A172 (cell line): ENCODE data around the gene RGS7BP. TPM values are rescaled to one million over a fixed set of nuclear protein-coding genes. Genes with fewer than 3 reads are reported as not detected.
"Not testable (repeated sequence)": the region's sequence is repeated elsewhere in the genome, so short reads cannot be mapped to it uniquely, and the experiment has no call there.

Experiments
- DNase-seq: peaks from one replicate; pipeline ENCODE4 v3.0.0-alpha.2; 2015; ENCODE audit warnings: low spot score
- total RNA-seq: library from RNA; depleted of rRNA; stranded (reverse); fragments of >200 nt; shearing (Covaris generic); gene quantifications from 2 replicates; pipeline ENCODE4 v1.2.3, GENCODE V29; 2014

RGS7BP gene
- total RNA-seq, 1 experiment from 2014 or later = not detected

DNA sequence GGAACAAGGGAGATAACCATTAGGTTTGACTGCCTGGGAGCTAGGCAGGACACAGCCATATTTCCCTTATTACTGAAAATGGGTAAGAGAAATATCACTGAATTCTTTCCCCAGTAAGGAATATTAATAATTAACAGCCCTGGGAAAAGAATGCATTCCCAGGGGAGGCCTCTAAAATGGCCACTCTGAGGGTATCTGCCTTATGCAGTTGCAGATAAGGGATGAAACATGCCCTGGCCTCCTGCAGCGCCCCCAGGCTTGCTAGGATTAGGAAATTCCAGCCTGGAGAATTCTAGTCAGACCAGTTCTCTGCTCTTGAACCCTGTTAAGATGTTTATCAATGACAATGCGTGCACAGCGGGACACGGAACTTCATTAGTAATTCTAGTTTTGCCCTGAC lies 52.8 kb downstream of the RGS7BP start:
- not testable (repeated sequence) for DNase-seq

GRCh38 chr5:64566310-64566916 lies 60.6 kb downstream of the RGS7BP start:
- DNase-seq = no peak

DNA sequence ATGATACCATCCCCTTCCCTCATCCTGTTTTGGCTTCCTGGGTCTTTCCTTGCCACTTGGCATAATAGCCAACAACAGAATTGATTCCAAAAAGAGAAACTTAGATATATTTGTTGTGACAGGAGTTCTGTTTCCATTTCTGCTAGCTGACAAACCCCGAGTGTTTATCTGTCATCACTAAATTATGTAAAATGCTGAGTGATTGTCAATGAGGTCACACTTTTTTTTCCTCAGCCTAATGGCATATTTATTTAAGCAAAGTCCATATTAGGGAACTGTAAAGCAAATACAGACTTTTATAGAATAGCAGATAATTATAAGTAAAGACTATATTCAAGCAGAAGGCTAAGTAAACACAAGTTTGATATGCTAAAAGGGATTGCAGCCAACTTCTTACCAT lies 64.0 kb downstream of the RGS7BP start:
- DNase-seq = no peak

GRCh38 chr5:64570395-64570996 lies 64.7 kb downstream of the RGS7BP start:
- no peak for DNase-seq

DNA sequence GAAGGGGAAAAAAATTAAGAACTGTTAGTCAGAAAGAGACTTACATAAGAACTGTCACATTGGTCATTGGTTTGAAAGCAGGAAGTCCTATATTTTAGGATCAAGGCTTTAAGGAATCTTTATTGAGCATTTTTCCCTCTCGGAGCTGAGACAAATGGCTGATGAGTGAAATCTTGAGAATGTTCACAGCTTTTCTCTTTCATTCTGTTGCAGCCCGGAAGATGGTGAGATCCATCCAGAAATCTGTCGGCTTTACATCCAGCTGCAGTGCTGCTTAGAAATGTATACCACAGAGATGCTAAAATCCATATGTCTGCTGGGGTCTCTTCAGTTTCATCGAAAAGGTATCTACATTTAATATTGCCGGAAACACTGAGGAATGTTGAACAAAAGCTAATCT lies 69.7 kb downstream of the RGS7BP start:
- DNase-seq = no peak

DNA sequence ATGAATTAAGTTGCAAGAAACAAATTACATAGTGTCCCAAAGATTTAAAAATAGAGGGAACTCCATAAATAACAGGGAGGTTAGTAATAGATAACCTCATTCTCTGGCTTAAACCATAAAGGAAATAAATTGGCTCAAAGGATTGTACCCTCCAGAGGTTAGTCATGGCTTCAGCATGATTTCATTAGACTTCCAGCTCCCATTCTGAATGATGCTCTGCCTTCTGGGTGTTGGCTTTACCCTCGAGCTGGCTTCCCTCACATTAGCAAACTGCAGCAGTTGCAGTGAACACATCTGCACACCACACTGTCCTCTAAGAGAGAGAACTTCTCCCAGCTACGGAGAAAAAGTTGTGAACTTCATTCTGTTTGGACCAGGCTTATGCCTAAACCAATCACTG lies 70.4 kb downstream of the RGS7BP start:
- DNase-seq = no peak

- DNase-seq = no peak
These were observed 79.8 kb downstream of the RGS7BP start for GRCh38 chr5:64585646-64586045.

DNA sequence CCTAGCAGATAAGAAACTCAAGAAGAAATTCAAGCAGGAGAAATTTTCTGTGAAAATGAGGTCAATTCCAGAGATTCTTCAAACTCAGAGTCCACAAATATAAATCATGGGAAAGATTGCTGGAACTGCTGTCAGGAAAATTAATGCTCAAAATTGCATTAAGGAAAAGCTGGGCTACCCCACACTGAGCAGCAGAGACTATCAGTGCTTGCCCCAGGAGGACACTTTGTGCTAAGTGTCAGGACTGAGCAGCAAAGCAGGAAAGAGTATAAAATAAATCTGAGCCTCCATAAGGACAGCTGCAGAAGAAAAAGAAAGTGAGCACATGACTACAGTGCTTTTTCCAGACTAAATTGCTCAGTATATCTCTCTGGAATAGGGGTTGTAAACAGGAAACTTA lies 81.6 kb downstream of the RGS7BP start:
- DNase-seq = no peak

DNA sequence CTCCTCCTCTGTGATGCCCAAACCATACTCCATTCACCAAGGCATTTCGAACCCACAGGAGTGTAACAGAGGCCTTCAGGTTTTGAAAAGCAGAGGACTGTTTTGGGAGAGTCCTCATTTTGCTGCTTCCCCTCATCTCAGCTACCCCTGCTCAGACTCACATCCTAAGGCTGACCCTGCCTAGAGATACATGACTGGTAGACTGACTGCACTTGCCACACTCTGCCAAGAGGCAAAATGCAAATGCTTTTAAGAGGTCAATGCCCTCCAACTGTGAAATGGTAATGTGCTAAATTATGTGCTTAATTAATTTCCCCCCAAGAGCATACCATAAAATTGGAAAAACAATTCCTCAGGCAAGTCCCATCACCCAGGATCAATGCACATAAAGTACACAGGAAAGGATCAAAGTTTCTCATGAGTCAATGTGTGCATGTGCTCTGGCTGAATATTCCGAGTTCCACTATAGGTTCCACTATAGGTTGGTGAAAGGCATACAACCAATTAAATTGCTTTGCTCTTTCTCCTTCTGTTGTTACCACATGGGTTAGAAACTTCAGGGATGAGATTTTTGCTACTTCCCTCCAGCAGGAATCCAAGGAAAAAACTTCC lies 87.0 kb downstream of the RGS7BP start:
- no peak for DNase-seq

GRCh38 chr5:64594025-64594424 lies 88.2 kb downstream of the RGS7BP start:
- no peak for DNase-seq

DNA sequence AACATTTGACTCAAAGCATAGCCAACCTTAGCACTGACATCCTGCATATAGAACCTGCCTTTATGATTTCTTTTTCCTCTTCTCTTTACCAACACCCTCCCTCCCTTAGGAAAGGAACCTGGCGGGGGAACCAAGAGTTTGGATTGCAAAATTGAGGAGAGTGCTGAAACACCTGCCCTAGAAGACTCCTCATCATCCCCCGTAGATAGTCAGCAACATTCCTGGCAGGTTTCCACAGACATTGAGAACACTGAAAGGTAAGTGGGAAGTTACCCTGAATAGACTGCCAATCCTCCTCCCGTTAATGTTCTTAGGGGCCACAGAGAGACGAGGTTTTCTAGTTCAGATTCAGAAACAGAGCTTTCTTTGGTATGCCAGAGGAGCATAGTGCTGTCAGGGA lies 88.8 kb downstream of the RGS7BP start:
- DNase-seq = no peak

DNA sequence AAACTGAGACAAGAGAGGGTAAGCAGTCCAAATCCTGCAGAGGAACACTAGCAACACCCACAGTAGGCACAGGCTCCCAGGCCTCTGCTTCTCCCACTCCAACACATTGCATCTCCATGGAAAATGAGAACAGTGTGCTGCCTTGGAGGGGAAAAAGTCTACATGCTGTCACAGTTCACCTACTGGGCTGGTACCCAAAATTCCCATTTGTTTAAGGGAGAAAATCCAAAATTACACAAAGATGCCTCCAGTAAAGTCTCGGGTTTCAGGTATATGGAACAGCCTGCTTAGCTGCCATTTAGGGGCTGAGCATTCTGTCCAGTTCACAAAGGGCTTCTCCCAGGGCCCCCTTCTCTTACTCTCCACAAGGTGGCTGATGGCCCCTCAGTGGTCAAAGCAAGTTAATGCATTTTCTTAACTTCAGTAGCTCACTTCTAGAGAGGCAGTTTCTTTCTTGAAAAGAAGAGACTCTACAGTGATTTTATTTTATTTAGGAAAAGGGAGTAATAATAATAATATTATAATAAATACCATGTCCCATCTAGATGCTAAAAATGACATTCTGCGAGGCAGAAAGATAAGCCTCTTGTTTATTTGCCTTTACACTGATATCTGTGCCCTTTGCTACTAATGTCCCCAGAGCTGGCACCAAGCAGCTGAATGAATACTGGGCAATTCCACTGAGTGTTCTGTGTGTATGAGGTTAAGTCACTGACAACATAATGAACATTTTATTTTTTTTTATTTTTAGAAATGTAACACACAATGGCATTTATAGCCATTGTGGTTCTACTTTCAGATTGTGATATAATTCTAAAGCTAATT lies 89.4 kb downstream of the RGS7BP start:
- no peak for DNase-seq

DNA sequence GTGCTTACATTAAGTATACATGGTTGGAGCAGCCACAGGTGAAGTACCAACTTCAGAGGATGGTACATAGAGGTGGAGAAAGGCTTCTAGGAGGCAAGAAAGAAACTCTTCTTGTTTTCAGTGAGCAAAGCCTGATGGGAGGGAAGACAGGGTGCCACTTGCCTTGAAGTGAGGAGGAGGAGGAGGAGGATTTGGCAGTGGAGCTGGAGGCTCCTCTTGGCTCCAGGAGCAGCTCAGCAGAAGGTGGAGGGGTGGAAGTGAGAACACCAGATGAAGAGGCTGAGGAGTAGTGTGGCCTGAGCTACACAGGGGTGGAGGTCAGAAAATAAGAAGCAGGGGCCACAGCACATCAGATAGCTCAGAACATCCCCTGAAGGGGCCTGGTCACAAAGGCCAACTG lies 93.4 kb downstream of the RGS7BP start:
- no peak for DNase-seq

DNA sequence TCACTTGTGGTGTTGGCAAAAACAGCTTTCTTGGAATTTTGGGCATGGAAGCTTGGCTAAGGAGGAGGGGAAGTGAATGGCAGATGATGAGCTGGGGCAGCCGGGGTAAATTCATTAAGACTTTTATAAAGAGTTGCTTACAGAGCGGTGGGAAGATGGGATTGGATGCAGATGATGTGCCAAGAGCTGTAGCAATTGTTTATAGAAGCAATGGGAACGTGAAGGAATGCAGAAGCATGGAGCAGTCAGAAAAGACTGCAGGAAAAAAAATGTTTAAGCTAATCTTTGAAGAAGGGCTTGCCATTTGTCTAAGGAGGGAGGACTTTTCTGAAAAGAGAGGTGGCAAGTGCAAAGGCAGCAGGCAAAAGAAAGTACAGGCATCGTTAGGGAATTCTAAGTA lies 97.9 kb downstream of the RGS7BP start:
- no peak for DNase-seq

DNA sequence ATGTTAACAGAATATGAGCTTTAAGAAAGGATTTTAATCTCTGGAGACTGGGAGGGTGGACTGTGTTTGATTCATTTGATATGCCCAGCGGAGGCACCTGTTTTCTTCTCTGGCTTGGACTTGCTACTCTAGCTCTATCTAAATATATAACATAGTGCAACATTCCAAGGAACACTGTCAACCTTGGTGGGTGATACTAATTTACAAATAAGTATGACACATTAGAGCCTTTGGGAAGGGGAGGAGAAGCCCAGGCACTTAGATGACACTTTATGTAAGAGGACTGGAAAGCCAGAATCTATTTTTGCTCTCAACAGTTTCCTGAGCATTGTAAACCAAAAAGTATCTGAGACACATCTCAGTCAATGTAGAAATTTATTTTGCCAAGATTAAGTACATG lies 101.1 kb downstream of the RGS7BP start:
- DNase-seq = no peak

- DNase-seq = peak; percentile 22
These were observed 106.6 kb downstream of the RGS7BP start for GRCh38 chr5:64612344-64612961.

DNA sequence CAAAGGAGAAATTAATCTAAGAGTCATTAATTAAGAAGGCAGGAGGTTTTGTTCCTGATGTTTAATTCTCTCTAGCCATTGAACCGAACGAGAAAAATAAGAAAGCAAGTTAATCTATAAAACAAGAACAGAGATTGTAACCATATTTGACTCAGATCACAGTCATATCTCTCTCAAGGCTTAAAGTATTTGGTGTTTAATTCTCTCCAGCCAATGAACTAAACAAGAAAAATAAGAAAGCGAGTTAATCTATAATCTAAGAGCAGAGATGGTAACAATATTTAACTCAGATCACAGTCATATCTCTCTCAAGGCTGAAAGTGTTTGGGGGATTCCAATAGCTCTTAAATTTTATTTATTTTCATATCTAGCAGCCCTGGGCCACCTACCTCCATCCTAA lies 110.1 kb downstream of the RGS7BP start:
- DNase-seq = no peak

DNA sequence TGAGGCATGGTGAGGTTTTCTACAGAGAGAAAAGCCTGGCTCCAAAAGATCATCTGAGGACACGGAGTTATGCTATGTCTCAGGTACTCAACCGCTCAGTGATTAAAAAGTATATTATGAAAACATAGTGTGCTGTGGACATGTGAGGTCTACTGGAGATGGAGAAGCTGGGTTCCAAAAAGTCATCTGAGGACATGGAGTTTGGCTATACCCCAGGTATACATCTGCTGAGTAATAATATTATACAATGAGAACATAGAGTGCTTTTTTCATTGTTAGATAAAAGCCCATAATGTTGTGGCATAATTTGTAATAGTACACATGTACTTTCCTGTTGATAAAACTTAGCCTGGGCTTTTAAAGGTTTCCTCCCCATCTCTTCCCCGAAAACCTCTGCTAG lies 113.8 kb downstream of the RGS7BP start:
- DNase-seq = no peak

DNA sequence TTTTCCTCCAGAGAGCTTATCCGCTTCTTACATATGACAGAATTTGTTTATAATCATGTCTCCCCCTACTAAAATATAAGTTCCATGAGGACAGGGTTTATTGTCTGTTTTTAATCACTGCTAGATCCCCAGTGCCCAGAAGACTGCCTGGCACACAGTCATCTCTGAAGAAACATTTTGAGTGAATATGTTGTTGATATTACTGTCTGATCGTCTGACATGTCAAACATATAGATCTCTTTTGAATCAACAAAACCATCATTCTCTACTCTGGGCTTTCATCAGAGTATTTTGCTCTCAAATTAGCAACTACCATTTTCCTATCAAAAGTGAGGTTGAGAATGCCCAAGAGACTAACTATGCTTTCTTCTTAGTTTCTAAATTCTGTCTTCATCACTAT lies 117.2 kb downstream of the RGS7BP start:
- DNase-seq = no peak

- peak; percentile 18 for DNase-seq
These were observed 119.9 kb downstream of the RGS7BP start for GRCh38 chr5:64625678-64626077.

DNA sequence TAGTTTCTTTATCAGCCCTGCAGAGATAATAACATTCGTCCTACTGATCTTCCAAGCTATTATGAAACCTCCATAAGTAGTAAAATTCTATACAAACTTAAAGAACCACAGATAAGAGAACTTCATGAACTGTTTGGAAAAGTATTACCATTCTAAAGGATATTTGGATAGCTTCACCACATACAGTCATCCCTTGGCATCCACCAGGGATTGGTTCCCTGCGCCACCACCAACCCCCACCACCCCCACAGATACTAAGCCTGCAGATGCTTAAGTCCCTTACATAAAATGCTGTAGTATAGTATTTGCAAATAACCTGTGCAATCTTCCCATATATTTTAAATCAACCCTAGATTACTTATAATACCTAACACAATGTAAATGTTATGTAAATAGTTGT lies 123.1 kb downstream of the RGS7BP start:
- DNase-seq = no peak

- DNase-seq = no peak
These were observed 124.0 kb downstream of the RGS7BP start for GRCh38 chr5:64629841-64630240.
